ENCODE measurements around the gene MEIOSIN.

The MEIOSIN gene

DNA sequence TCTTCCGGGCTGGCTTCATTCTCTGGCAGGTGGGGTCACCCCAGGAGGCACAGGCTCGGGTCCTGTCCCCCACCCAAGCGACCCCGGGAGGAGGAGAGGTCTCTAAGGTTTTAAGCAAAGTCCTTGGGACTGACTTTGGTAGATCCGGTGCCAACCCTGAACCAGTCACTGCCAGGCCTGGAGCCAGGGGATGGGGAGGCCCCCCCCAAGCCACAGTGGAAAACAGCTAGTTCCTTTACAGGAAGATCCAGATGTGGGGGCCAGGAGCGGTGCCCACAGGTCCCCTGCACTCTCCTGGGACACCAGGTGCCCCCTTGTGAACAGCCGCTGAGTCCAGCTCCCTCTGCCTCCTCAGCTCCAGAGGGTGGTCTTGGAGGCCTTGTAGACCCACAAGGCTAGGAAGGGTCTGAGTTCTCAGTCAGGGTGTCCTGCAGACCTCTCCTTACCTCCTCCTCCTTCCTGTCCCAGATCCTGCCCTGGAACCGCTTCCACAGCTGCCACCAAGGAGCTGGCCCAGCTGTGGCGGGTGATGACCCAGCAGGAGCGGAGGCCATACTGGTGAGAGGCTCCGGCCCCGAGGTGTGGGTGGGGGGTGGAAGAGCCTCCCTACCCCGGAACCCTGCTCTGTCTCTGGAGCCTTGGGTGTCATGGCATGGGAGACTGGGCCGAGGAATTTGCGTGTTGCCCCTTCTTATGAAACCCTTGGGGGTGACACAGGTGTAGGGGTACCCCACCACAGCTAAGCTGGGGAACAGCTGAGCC, 29.8 kb downstream of the MEIOSIN start:
- H3K9me3 ChIP-seq (ENCODE audit: insufficient read depth, low read length) = no peaks in the 10 kb centered on the region
- TF ChIP-seq YY1 (IDR thresholded peaks at IDR 0.05; ENCODE audit: insufficient read depth, insufficient read length) = no peak
- no peak for TF ChIP-seq SUZ12 (IDR thresholded peaks at IDR 0.05; ENCODE audit: extremely low read depth, insufficient read depth, insufficient read length)
- no peak for TF ChIP-seq ZNF274 (IDR thresholded peaks at IDR 0.05; ENCODE audit: low read depth, low read length)
- H3K4me1 ChIP-seq (ENCODE audit: insufficient read depth, insufficient read length) = peaks cover 15% of the 10 kb centered on the region
- no peak overlapping the region for H3K4me3 ChIP-seq (ENCODE audit: insufficient read length, low read depth)
- peaks cover 3% of the 10 kb centered on the region for H3K27me3 ChIP-seq (ENCODE audit: insufficient read depth, insufficient read length)
- DNase-seq (ENCODE audit: low read depth, low spot score) = no peak
- H3K9ac ChIP-seq (ENCODE audit: insufficient read length, low read depth) = no peak overlapping the region
- H3K36me3 ChIP-seq (ENCODE audit: insufficient read depth, insufficient read length, low read length) = peaks cover 8% of the 10 kb centered on the region

- peaks cover 8% of the 10 kb centered on the region for H3K36me3 ChIP-seq (ENCODE audit: insufficient read depth, insufficient read length, low read length)
- H3K4me1 ChIP-seq (ENCODE audit: insufficient read depth, insufficient read length) = peaks cover 15% of the 10 kb centered on the region
- no peak for TF ChIP-seq YY1 (IDR thresholded peaks at IDR 0.05; ENCODE audit: insufficient read depth, insufficient read length)
- no peak for TF ChIP-seq SUZ12 (IDR thresholded peaks at IDR 0.05; ENCODE audit: extremely low read depth, insufficient read depth, insufficient read length)
- TF ChIP-seq ZNF274 (IDR thresholded peaks at IDR 0.05; ENCODE audit: low read depth, low read length) = no peak
- peaks cover 3% of the 10 kb centered on the region for H3K27me3 ChIP-seq (ENCODE audit: insufficient read depth, insufficient read length)
- H3K9me3 ChIP-seq (ENCODE audit: insufficient read depth, low read length) = no peaks in the 10 kb centered on the region
- H3K9ac ChIP-seq (ENCODE audit: insufficient read length, low read depth) = peak overlapping the region; percentile 17
- H3K4me3 ChIP-seq (ENCODE audit: insufficient read length, low read depth) = no peak overlapping the region
- DNase-seq (ENCODE audit: low read depth, low spot score) = no peak
These were observed 30.6 kb downstream of the MEIOSIN start for GRCh38 chr19:45763691-45764294.

GRCh38 chr19:45764475-45764874, 31.2 kb downstream of the MEIOSIN start:
- H3K27me3 ChIP-seq (ENCODE audit: insufficient read depth, insufficient read length) = peaks cover 3% of the 10 kb centered on the region
- H3K4me3 ChIP-seq (ENCODE audit: insufficient read length, low read depth) = no peak overlapping the region
- no peaks in the 10 kb centered on the region for H3K9me3 ChIP-seq (ENCODE audit: insufficient read depth, low read length)
- peaks cover 15% of the 10 kb centered on the region for H3K4me1 ChIP-seq (ENCODE audit: insufficient read depth, insufficient read length)
- no peak overlapping the region for H3K9ac ChIP-seq (ENCODE audit: insufficient read length, low read depth)
- no peak for TF ChIP-seq YY1 (IDR thresholded peaks at IDR 0.05; ENCODE audit: insufficient read depth, insufficient read length)
- no peak for TF ChIP-seq SUZ12 (IDR thresholded peaks at IDR 0.05; ENCODE audit: extremely low read depth, insufficient read depth, insufficient read length)
- TF ChIP-seq ZNF274 (IDR thresholded peaks at IDR 0.05; ENCODE audit: low read depth, low read length) = no peak
- H3K36me3 ChIP-seq (ENCODE audit: insufficient read depth, insufficient read length, low read length) = peaks cover 8% of the 10 kb centered on the region
- DNase-seq (ENCODE audit: low read depth, low spot score) = no peak

DNA sequence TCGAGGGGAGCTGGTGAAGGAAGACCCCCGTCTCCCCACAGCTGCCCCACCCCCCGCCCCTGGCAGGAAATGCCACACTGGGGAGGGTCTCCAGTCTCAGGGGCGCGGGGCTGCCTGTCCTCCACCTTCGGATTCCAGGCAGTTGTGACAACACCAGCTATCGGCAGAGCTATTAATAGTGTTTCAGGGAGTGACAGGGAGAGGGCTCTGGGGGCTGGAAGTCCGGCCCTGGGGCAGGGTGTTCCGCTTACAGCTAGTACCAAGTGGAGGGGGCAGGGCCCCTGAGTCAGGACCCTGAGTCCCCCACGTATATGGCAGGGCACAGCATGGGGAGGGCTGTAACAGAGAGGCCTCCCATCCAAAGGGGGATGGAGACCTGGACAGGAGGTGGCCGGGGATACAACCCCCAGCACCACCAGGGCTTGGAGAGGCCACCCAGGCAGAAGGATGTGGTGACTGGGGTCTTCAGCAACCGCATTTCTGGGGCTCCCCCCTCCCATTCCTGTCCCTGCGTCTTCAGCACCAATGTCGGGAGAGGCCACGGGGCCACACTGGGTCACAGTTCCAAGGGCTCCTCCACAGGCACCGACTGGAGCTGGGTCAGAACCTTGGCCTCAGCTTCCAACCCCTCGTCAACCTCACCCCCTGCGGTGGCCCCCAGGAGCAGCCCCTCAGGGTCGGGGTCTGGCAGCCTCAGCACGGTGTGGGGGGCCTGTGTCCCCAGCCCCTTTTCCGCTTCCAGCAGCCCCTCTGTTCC, 31.9 kb downstream of the MEIOSIN start:
- H3K4me1 ChIP-seq (ENCODE audit: insufficient read depth, insufficient read length) = peaks cover 15% of the 10 kb centered on the region
- H3K9ac ChIP-seq (ENCODE audit: insufficient read length, low read depth) = peak overlapping the region; percentile 61
- H3K4me3 ChIP-seq (ENCODE audit: insufficient read length, low read depth) = no peak overlapping the region
- H3K36me3 ChIP-seq (ENCODE audit: insufficient read depth, insufficient read length, low read length) = peaks cover 8% of the 10 kb centered on the region
- no peaks in the 10 kb centered on the region for H3K9me3 ChIP-seq (ENCODE audit: insufficient read depth, low read length)
- TF ChIP-seq ZNF274 (IDR thresholded peaks at IDR 0.05; ENCODE audit: low read depth, low read length) = no peak
- DNase-seq (ENCODE audit: low read depth, low spot score) = no peak
- peaks cover 3% of the 10 kb centered on the region for H3K27me3 ChIP-seq (ENCODE audit: insufficient read depth, insufficient read length)

GRCh38 chr19:45765702-45766295, 32.6 kb downstream of the MEIOSIN start:
- TF ChIP-seq SUZ12 (IDR thresholded peaks at IDR 0.05; ENCODE audit: extremely low read depth, insufficient read depth, insufficient read length) (no peak), YY1 (IDR thresholded peaks at IDR 0.05; ENCODE audit: insufficient read depth, insufficient read length) (no peak), ZNF274 (IDR thresholded peaks at IDR 0.05; ENCODE audit: low read depth, low read length) (no peak)
- H3K4me1 ChIP-seq (ENCODE audit: insufficient read depth, insufficient read length) = peaks cover 15% of the 10 kb centered on the region
- H3K27me3 ChIP-seq (ENCODE audit: insufficient read depth, insufficient read length) = peaks cover 3% of the 10 kb centered on the region
- no peaks in the 10 kb centered on the region for H3K9me3 ChIP-seq (ENCODE audit: insufficient read depth, low read length)
- H3K36me3 ChIP-seq (ENCODE audit: insufficient read depth, insufficient read length, low read length) = peaks cover 8% of the 10 kb centered on the region
- H3K9ac ChIP-seq (ENCODE audit: insufficient read length, low read depth) = peak overlapping the region; percentile 21
- DNase-seq (ENCODE audit: low read depth, low spot score) = no peak
- H3K4me3 ChIP-seq (ENCODE audit: insufficient read length, low read depth) = no peak overlapping the region

DNA sequence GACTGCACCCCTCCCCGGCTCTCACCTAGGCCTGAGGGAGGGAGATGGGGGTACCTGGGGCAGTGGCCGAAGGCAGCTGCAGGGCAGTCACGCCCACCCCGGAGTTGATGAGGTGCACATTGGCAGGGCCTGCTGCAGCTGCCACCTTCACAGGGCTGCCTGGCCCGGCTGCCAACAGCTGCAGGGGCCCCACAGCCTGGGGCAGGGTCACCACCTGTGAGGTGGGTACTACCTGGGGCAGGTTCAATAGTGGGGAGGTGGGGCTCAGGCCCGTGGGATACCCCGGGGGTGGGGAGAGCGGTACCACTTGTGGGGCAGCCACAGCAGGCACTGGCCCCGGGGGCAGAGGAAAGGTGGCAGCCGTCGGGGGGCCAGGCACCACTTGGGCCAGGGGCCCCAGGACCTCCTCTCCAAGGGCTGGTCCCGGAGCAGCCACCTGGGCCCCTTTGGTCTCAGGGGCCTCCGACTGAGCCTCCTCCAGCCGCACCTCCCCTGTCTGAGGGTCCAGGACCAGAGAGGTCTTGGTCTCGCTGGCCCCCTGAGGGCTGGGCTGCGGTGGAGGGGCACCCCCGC, 33.1 kb downstream of the MEIOSIN start:
- Histone ChIP-seq H3K4me3 (ENCODE audit: insufficient read length, low read depth) (peak overlapping the region; percentile 80), H3K36me3 (ENCODE audit: insufficient read depth, insufficient read length, low read length) (peaks cover 12% of the 10 kb centered on the region), H3K9me3 (ENCODE audit: insufficient read depth, low read length) (no peaks in the 10 kb centered on the region), H3K9ac (ENCODE audit: insufficient read length, low read depth) (peak overlapping the region; percentile 79), H3K4me1 (ENCODE audit: insufficient read depth, insufficient read length) (peaks cover 15% of the 10 kb centered on the region), H3K27me3 (ENCODE audit: insufficient read depth, insufficient read length) (peaks cover 3% of the 10 kb centered on the region)
- TF ChIP-seq YY1 (IDR thresholded peaks at IDR 0.05; ENCODE audit: insufficient read depth, insufficient read length) = no peak
- TF ChIP-seq SUZ12 (IDR thresholded peaks at IDR 0.05; ENCODE audit: extremely low read depth, insufficient read depth, insufficient read length) = no peak
- TF ChIP-seq ZNF274 (IDR thresholded peaks at IDR 0.05; ENCODE audit: low read depth, low read length) = no peak
- DNase-seq (ENCODE audit: low read depth, low spot score) = no peak
